HEK293 (cell line): Measurements from ENCODE around the gene TREH.
"Not testable (repeated sequence)": the region's sequence is repeated elsewhere in the genome, so short reads cannot be mapped to it uniquely, and the experiment has no call there.

Source experiments
- CTCF ChIA-PET: fragments of 350-600 bp; formaldehyde crosslinking; extraction: SDS; loops from one replicate; lab custom pipeline; 2021; ENCODE audit warnings: antibody characterized with exemption; lab: Yijun Ruan, JAX
- POLR2A ChIA-PET: fragments of 300-600 bp; formaldehyde crosslinking; extraction: SDS; loops from one replicate; lab custom pipeline; 2020; ENCODE audit warnings: antibody characterized with exemption, inconsistent platforms; lab: Yijun Ruan, JAX
- H3K27ac ChIP-seq: fragments of 200-500 bp; sonication (Bioruptor generic); 2 replicates; pipeline ENCODE4 v1.5.1; 2014; ENCODE audit warnings: low read depth, low read length, control low read depth, inconsistent platforms; ENCODE audit errors: extremely low read depth
- H3K36me3 ChIP-seq, 2 experiments: fragments of 200-500 bp in 1 of 2; sonication (Bioruptor generic) in 1 of 2; 1 replicate in 1 of 2; 2 replicates in 1 of 2; pipeline ENCODE4 v1.5.1; 2014 to 2017; ENCODE audit warnings: inconsistent platforms in 2 of 2, low read length in 2 of 2; ENCODE audit not compliant: control insufficient read depth in 2 of 2, insufficient read depth in 1 of 2
- H3K4me1 ChIP-seq: fragments of 200-500 bp; sonication (Bioruptor generic); 2 replicates; pipeline ENCODE4 v1.5.1; 2014; ENCODE audit warnings: mild to moderate bottlenecking, low read length, inconsistent platforms; ENCODE audit not compliant: control insufficient read depth, insufficient read depth
- H3K4me3 ChIP-seq: 2 replicates; pipeline ENCODE4 v1.5.1; 2011; ENCODE audit warnings: low read depth, mild to moderate bottlenecking, control low read depth, low read length, moderate library complexity
- H3K9me3 ChIP-seq: fragments of 200-500 bp; sonication (Bioruptor generic); 2 replicates; pipeline ENCODE4 v1.5.1; 2014; ENCODE audit warnings: low read depth, low read length, inconsistent platforms; ENCODE audit not compliant: control insufficient read depth, insufficient read depth
- GLIS2 ChIP-seq: fragments of 450-650 bp; formaldehyde crosslinking; IDR thresholded peaks from 2 replicates; pipeline ENCODE4 v1.5.1; 2016; ENCODE audit warnings: missing biosample characterization, missing genetic modification characterization
- INSM2 ChIP-seq: fragments of 450-650 bp; formaldehyde crosslinking; IDR thresholded peaks from 2 replicates; pipeline ENCODE4 v1.5.1; 2016; ENCODE audit warnings: missing biosample characterization, missing genetic modification characterization
- KLF8 ChIP-seq: fragments of 450-650 bp; formaldehyde crosslinking; IDR thresholded peaks from 2 replicates; pipeline ENCODE4 v1.5.1; 2016; ENCODE audit warnings: missing biosample characterization, missing genetic modification characterization
- KLF9 ChIP-seq: fragments of 450-650 bp; formaldehyde crosslinking; IDR thresholded peaks from 2 replicates; pipeline ENCODE4 v1.5.1; 2016; ENCODE audit warnings: missing biosample characterization, missing genetic modification characterization, low read depth
- OSR2 ChIP-seq: fragments of 450-650 bp; formaldehyde crosslinking; IDR thresholded peaks from 2 replicates; pipeline ENCODE4 v1.5.1; 2016; ENCODE audit warnings: missing biosample characterization, missing genetic modification characterization
- SALL2 ChIP-seq: fragments of 450-650 bp; formaldehyde crosslinking; IDR thresholded peaks from 2 replicates; pipeline ENCODE4 v1.5.0; 2017; ENCODE audit warnings: missing biosample characterization, mild to moderate bottlenecking, missing genetic modification characterization, borderline replicate concordance
- TRIM28 ChIP-seq: IDR thresholded peaks from 2 replicates; pipeline ENCODE4 v1.6.1; 2011; ENCODE audit warnings: low read length, control low read depth, borderline replicate concordance
- YY1 ChIP-seq: fragments of 450-650 bp; formaldehyde crosslinking; IDR thresholded peaks from 2 replicates; pipeline ENCODE4 v1.5.1; 2018; ENCODE audit warnings: missing biosample characterization, missing genetic modification characterization
- ZBTB20 ChIP-seq: fragments of 450-650 bp; formaldehyde crosslinking; IDR thresholded peaks from 2 replicates; pipeline ENCODE4 v1.5.1; 2016; ENCODE audit warnings: missing biosample characterization, missing genetic modification characterization
- ZBTB44 ChIP-seq: fragments of 450-650 bp; IDR thresholded peaks from 2 replicates; pipeline ENCODE4 v1.5.1; 2018; ENCODE audit warnings: missing biosample characterization, mild to moderate bottlenecking, missing genetic modification characterization
- ZFP69B ChIP-seq: fragments of 450-650 bp; formaldehyde crosslinking; IDR thresholded peaks from 2 replicates; pipeline ENCODE4 v1.5.1; 2016; ENCODE audit warnings: missing biosample characterization, missing genetic modification characterization
- ZNF174 ChIP-seq: fragments of 450-650 bp; formaldehyde crosslinking; IDR thresholded peaks from 2 replicates; pipeline ENCODE4 v1.5.0; 2017; ENCODE audit warnings: missing biosample characterization, mild to moderate bottlenecking, missing genetic modification characterization
- ZNF223 ChIP-seq: fragments of 450-650 bp; formaldehyde crosslinking; IDR thresholded peaks from 2 replicates; pipeline ENCODE4 v1.5.1; 2016; ENCODE audit warnings: missing biosample characterization, missing genetic modification characterization
- ZNF341 ChIP-seq: fragments of 450-650 bp; formaldehyde crosslinking; IDR thresholded peaks from 2 replicates; pipeline ENCODE4; 2016; ENCODE audit warnings: low read depth, missing biosample characterization, missing genetic modification characterization
- ZNF433 ChIP-seq: fragments of 450-650 bp; formaldehyde crosslinking; IDR thresholded peaks from 2 replicates; pipeline ENCODE4 v1.5.1; 2016; ENCODE audit warnings: missing biosample characterization, missing genetic modification characterization, low read depth
- ZNF513 ChIP-seq: fragments of 450-650 bp; IDR thresholded peaks from 2 replicates; pipeline ENCODE4 v1.5.1; 2018; ENCODE audit warnings: missing biosample characterization, missing genetic modification characterization
- ZNF518A ChIP-seq: fragments of 450-650 bp; formaldehyde crosslinking; conservative IDR thresholded peaks from 2 replicates; pipeline ENCODE4 v1.5.1; 2016; ENCODE audit warnings: low read depth, missing biosample characterization, missing genetic modification characterization
- ZNF596 ChIP-seq: fragments of 450-650 bp; IDR thresholded peaks from 2 replicates; pipeline ENCODE4 v1.5.0; 2018; ENCODE audit warnings: missing biosample characterization, mild to moderate bottlenecking, missing genetic modification characterization, moderate library complexity
- ZNF626 ChIP-seq: fragments of 450-650 bp; sonication (Bioruptor Pico); formaldehyde crosslinking; IDR thresholded peaks from 2 replicates; pipeline ENCODE4 v1.5.1; 2018; ENCODE audit warnings: missing biosample characterization, missing genetic modification characterization, inconsistent platforms
- ZSCAN18 ChIP-seq: fragments of 450-650 bp; formaldehyde crosslinking; IDR thresholded peaks from 2 replicates; pipeline ENCODE4 v1.5.1; 2016; ENCODE audit warnings: missing biosample characterization, missing genetic modification characterization
- ZSCAN23 ChIP-seq: fragments of 450-650 bp; formaldehyde crosslinking; IDR thresholded peaks from 2 replicates; pipeline ENCODE4 v1.5.1; 2016; ENCODE audit warnings: missing biosample characterization, missing genetic modification characterization
- ZXDB ChIP-seq: fragments of 450-650 bp; formaldehyde crosslinking; IDR thresholded peaks from 2 replicates; pipeline ENCODE4 v1.5.1; 2016; ENCODE audit warnings: missing biosample characterization, missing genetic modification characterization

TREH gene

GRCh38 chr11:118714416-118714815 is 35.0 kb upstream of the TREH start:
- H3K9me3 ChIP-seq, H3K4me1 ChIP-seq, CTCF ChIA-PET, H3K4me3 ChIP-seq, H3K36me3 ChIP-seq, H3K27ac ChIP-seq: not testable (repeated sequence)
- POLR2A ChIA-PET: interaction anchor here (0.7 kb wide), 1 partner anchor 76 kb away, joined by 5 read pairs; no protein-coding TSS in a partner anchor

- Histone ChIP-seq H3K4me1 (no peaks in the 10 kb centered on the region), H3K4me3 (no peak overlapping the region), H3K36me3 (no peaks in the 10 kb centered on the region), H3K27ac (no peak overlapping the region), H3K9me3 (no peaks in the 10 kb centered on the region)
- TF ChIP-seq KLF8 (tag by site-specific recombination) (no peak), ZNF626 (tag by site-specific recombination) (no peak), ZNF174 (tag by site-specific recombination) (no peak), TRIM28 (no peak), SALL2 (tag by site-specific recombination) (no peak), ZXDB (tag by site-specific recombination) (no peak), KLF9 (tag by site-specific recombination) (no peak), ZNF518A (tag by site-specific recombination) (no peak), ZFP69B (tag by site-specific recombination) (no peak)
- CTCF ChIA-PET: interaction anchor here (1.8 kb wide), 1 partner anchor 19 kb away, joined by 5 read pairs; no protein-coding TSS in a partner anchor
- POLR2A ChIA-PET: no interaction called here
Observed at GRCh38 chr11:118708296-118708695, 28.8 kb upstream of the TREH start.

GRCh38 chr11:118706546-118706825 is 27.0 kb upstream of the TREH start:
- no peaks in the 10 kb centered on the region for H3K36me3 ChIP-seq
- H3K27ac ChIP-seq: no peak overlapping the region
- ChIA-PET CTCF (interaction anchor here (0.6 to 0.9 kb wide), 2 partner anchors 10 to 16 kb away, joined by 3 to 4 read pairs; no protein-coding TSS in a partner anchor), POLR2A (no interaction called here)
- H3K4me1 ChIP-seq: no peaks in the 10 kb centered on the region
- no peaks in the 10 kb centered on the region for H3K9me3 ChIP-seq
- H3K4me3 ChIP-seq: no peak overlapping the region
- no peak for TF ChIP-seq ZSCAN18 (tag by site-specific recombination)
- TF ChIP-seq ZNF513 (tag by site-specific recombination): no peak
- TF ChIP-seq GLIS2 (tag by site-specific recombination): no peak
- TF ChIP-seq ZNF341 (tag by site-specific recombination): no peak
- no peak for TF ChIP-seq ZNF433 (tag by site-specific recombination)
- TF ChIP-seq ZBTB44: no peak
- no peak for TF ChIP-seq ZBTB20 (tag by site-specific recombination)
- no peak for TF ChIP-seq ZNF223
- TF ChIP-seq ZSCAN23 (tag by site-specific recombination): no peak
- no peak for TF ChIP-seq ZNF596
- TF ChIP-seq YY1 (tag by site-specific recombination): no peak
- TF ChIP-seq OSR2 (tag by site-specific recombination): no peak
- TF ChIP-seq INSM2: no peak
